ENCODE data around the gene ENO2. TPM values are rescaled to one million over a fixed set of nuclear protein-coding genes. Genes with fewer than 3 reads are reported as not detected.

Gene ENO2
- total and polyA plus RNA-seq, 4 experiments from 2014 or later = 28.4 to 190 (median 111) TPM

GRCh38 chr12:6912164-6912935 is 2.0 kb upstream of the ENO2 start:
- Mint-ChIP-seq H3K27ac (peak overlapping the region; percentile 41 to 96 (median 93)), H3K4me3 (peak overlapping the region in 6 of 8 donors; percentile 24 to 81 (median 70)), H3K36me3 (peaks cover 7 to 18% of the 10 kb centered on the region in 2 donors), H3K27me3 (no peaks in the 10 kb centered on the region), H3K9me3 (peaks cover 0 to 3% (median 0%) of the 10 kb centered on the region in 8 donors), H3K4me1 (peaks cover 10 to 40% (median 26%) of the 10 kb centered on the region in 4 donors)
- ChIA-PET CTCF (ENCODE audit: partially characterized antibody) (interaction anchor here (0.9 to 5.7 kb wide), 10 partner anchors 10 to 196 kb away, joined by 3 to 44 read pairs (median 4); no protein-coding TSS in a partner anchor), POLR2A (ENCODE audit: partially characterized antibody) (interaction anchor here (0.7 to 6.8 kb wide), 10 partner anchors 7 to 106 kb away, joined by 3 to 58 read pairs (median 29); partner anchors contain the start of genes ATN1, C12orf57, LPCAT3 and LRRC23)
- H3K27me3 ChIP-seq (ENCODE audit: insufficient read depth, low read length) = no peaks in the 10 kb centered on the region
- peaks cover 29% of the 10 kb centered on the region for H3K4me1 ChIP-seq (ENCODE audit: insufficient read depth, low read length)
- H3K4me3 ChIP-seq (ENCODE audit: low read length in 2 of 2) = no peak overlapping the region
- intact Hi-C loops (cut with micrococcal nuclease) = no loop called here
- H3K9me3 ChIP-seq (ENCODE audit: control insufficient read depth in 1 of 2, low read length in 2 of 2) = no peaks in the 10 kb centered on the region
- H3K36me3 ChIP-seq (ENCODE audit: insufficient read depth, low read length) = peaks cover 9% of the 10 kb centered on the region
- DNase-seq = no peak
- no peak overlapping the region for H3K27ac ChIP-seq (ENCODE audit: low read depth, low read length)

DNA sequence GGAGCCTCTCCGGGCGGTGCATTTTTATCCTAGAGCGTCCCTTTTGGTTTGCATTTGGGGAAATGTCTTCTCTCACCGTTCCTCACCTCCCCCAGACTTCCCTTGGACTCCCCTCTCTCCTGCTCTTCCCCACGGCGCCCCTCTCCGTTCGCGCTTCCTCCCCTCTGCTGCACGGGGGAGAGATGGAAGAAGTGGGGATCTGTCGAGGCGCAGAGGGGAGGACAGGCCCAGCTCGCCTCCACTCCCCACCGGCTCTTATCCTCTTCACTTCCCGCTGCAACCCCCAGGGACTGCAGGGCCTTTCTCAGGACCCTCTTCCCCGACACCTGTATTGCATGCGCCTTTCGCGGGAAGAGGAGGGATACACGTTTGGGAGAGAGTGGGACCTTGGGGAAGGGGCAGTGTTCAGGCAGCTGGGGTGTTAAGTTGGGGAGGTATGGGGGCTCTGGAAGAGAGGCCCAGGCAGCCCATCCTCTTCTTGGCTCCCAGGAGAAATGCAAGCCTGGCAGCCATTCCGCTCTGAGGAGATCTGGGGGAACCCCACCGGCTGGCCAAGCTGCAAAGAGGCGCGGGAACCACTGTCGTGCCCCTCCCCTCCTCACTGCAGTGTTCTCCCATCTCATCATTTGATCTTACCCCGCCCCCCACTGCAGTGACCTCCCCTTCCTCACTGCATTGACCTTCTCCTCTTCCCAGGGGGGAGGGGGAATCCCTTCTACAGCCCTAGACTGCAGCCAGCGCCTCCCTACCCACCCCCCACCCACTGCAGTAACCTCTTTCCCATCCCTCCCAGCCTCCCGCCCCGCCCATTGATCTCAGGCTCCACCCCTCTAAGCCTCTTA is 788 bp downstream of the ENO2 start:
- Mint-ChIP-seq H3K4me1 (peaks cover 13 to 47% (median 27%) of the 10 kb centered on the region in 4 donors), H3K27me3 (no peaks in the 10 kb centered on the region), H3K36me3 (peaks cover 18 to 35% of the 10 kb centered on the region in 2 donors), H3K4me3 (peak overlapping the region; percentile 90 to 98 (median 96)), H3K27ac (peak overlapping the region; percentile 88 to 98 (median 96)), H3K9me3 (peaks cover 0 to 5% (median 0%) of the 10 kb centered on the region in 8 donors)
- H3K27ac ChIP-seq (ENCODE audit: low read depth, low read length) = peak overlapping the region; percentile 77
- H3K27me3 ChIP-seq (ENCODE audit: insufficient read depth, low read length) = no peaks in the 10 kb centered on the region
- peak overlapping the region; percentile 69 to 76 for H3K4me3 ChIP-seq (ENCODE audit: low read length in 2 of 2)
- POLR2A ChIA-PET (ENCODE audit: partially characterized antibody) = interaction anchor here (0.7 to 6.8 kb wide), 17 partner anchors 10 to 226 kb away, joined by 3 to 58 read pairs (median 14); partner anchors contain the start of genes ATN1, C12orf57, C1RL and CDCA3
- CTCF ChIA-PET (ENCODE audit: partially characterized antibody) = interaction anchor here (1.0 to 5.7 kb wide), 5 partner anchors 8 to 46 kb away, joined by 3 to 44 read pairs (median 4); partner anchors contain the start of gene SPSB2
- no peaks in the 10 kb centered on the region for H3K9me3 ChIP-seq (ENCODE audit: control insufficient read depth in 1 of 2, low read length in 2 of 2)
- peaks cover 29% of the 10 kb centered on the region for H3K4me1 ChIP-seq (ENCODE audit: insufficient read depth, low read length)
- intact Hi-C loops (cut with micrococcal nuclease) = loop anchor here (1.0 kb wide), 5 partner anchors 9 to 42 kb away; partner anchors contain the start of genes C12orf57, LRRC23 and SPSB2
- H3K36me3 ChIP-seq (ENCODE audit: insufficient read depth, low read length) = peaks cover 17% of the 10 kb centered on the region
- peak in 1 of 5 donors; percentile 61 for DNase-seq

GRCh38 chr12:6915789-6916285 is 1.5 kb downstream of the ENO2 start:
- POLR2A ChIA-PET (ENCODE audit: partially characterized antibody) = interaction anchor here (0.7 to 6.8 kb wide), 14 partner anchors 11 to 227 kb away, joined by 3 to 58 read pairs (median 10); partner anchors contain the start of genes ATN1, C12orf57, C1RL and LRRC23
- H3K9me3 ChIP-seq (ENCODE audit: control insufficient read depth in 1 of 2, low read length in 2 of 2) = no peaks in the 10 kb centered on the region
- CTCF ChIA-PET (ENCODE audit: partially characterized antibody) = interaction anchor here (5.7 kb wide), 1 partner anchor 8 kb away, joined by 44 read pairs; no protein-coding TSS in a partner anchor
- intact Hi-C loops (cut with micrococcal nuclease) = no loop called here
- Mint-ChIP-seq H3K36me3 (peaks cover 18 to 35% of the 10 kb centered on the region in 2 donors), H3K4me1 (peaks cover 13 to 47% (median 27%) of the 10 kb centered on the region in 4 donors), H3K27ac (peak overlapping the region; percentile 25 to 97 (median 88)), H3K4me3 (peak overlapping the region; percentile 74 to 98 (median 96)), H3K9me3 (peaks cover 0 to 5% (median 0%) of the 10 kb centered on the region in 8 donors), H3K27me3 (no peaks in the 10 kb centered on the region)
- DNase-seq = no peak
- peaks cover 17% of the 10 kb centered on the region for H3K36me3 ChIP-seq (ENCODE audit: insufficient read depth, low read length)
- peak overlapping the region; percentile 77 for H3K27ac ChIP-seq (ENCODE audit: low read depth, low read length)
- H3K4me1 ChIP-seq (ENCODE audit: insufficient read depth, low read length) = peaks cover 29% of the 10 kb centered on the region
- no peaks in the 10 kb centered on the region for H3K27me3 ChIP-seq (ENCODE audit: insufficient read depth, low read length)
- H3K4me3 ChIP-seq (ENCODE audit: low read length in 2 of 2) = no peak overlapping the region

DNA sequence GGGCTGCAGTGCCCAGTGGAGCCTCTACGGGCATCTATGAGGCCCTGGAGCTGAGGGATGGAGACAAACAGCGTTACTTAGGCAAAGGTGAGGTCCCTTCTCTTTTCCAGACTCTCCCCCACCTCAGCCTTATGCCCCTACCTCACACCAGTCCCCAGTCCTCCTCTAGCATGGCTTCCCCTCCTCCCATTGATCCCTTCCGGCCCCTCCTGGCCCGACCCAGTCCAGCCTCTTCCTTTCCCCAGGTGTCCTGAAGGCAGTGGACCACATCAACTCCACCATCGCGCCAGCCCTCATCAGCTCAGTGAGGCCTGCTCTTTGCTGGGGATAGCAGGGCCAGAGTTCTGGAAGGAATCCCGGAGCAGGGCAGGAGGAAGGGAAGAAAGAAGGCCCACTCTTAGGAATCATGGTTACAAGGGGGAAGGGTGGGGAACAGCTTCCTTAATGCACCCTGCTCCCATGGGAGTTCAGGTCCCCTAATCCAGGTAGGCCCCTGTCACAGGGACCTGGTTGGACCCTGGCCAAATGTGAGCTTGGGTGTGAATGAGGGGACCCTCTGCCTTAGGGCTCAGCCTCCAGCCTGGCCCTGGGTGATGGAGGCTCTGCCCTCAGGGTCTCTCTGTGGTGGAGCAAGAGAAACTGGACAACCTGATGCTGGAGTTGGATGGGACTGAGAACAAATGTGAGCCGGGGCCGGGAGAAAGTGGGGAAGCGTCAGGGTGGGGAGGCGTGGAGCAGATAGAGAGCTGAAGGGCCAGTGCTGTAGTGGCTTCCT is 2.2 kb downstream of the ENO2 start:
- intact Hi-C loops (cut with micrococcal nuclease) = no loop called here
- peaks cover 12 to 47% (median 28%) of the 10 kb centered on the region in 4 donors for H3K4me1 Mint-ChIP-seq
- H3K36me3 Mint-ChIP-seq = peaks cover 20 to 41% of the 10 kb centered on the region in 2 donors
- Histone ChIP-seq H3K27ac (ENCODE audit: low read depth, low read length) (no peak overlapping the region), H3K36me3 (ENCODE audit: insufficient read depth, low read length) (peaks cover 17% of the 10 kb centered on the region), H3K27me3 (ENCODE audit: insufficient read depth, low read length) (no peaks in the 10 kb centered on the region), H3K9me3 (ENCODE audit: control insufficient read depth in 1 of 2, low read length in 2 of 2) (no peaks in the 10 kb centered on the region), H3K4me3 (ENCODE audit: low read length in 2 of 2) (no peak overlapping the region), H3K4me1 (ENCODE audit: insufficient read depth, low read length) (peaks cover 29% of the 10 kb centered on the region)
- DNase-seq = no peak
- H3K27ac Mint-ChIP-seq = peak overlapping the region; percentile 53 to 88 (median 81)
- H3K27me3 Mint-ChIP-seq = no peaks in the 10 kb centered on the region
- ChIA-PET POLR2A (ENCODE audit: partially characterized antibody) (interaction anchor here (0.7 to 6.8 kb wide), 10 partner anchors 10 to 451 kb away, joined by 3 to 58 read pairs (median 4); partner anchors contain the start of genes ATN1, C12orf57, RNU7-1 and SPSB2), CTCF (ENCODE audit: partially characterized antibody) (interaction anchor here (0.9 to 5.7 kb wide), 2 partner anchors 7 to 44 kb away, joined by 4 to 44 read pairs; no protein-coding TSS in a partner anchor)
- peaks cover 0 to 5% (median 0%) of the 10 kb centered on the region in 8 donors for H3K9me3 Mint-ChIP-seq
- H3K4me3 Mint-ChIP-seq = peak overlapping the region in 6 of 8 donors; percentile 34 to 92 (median 72)

DNA sequence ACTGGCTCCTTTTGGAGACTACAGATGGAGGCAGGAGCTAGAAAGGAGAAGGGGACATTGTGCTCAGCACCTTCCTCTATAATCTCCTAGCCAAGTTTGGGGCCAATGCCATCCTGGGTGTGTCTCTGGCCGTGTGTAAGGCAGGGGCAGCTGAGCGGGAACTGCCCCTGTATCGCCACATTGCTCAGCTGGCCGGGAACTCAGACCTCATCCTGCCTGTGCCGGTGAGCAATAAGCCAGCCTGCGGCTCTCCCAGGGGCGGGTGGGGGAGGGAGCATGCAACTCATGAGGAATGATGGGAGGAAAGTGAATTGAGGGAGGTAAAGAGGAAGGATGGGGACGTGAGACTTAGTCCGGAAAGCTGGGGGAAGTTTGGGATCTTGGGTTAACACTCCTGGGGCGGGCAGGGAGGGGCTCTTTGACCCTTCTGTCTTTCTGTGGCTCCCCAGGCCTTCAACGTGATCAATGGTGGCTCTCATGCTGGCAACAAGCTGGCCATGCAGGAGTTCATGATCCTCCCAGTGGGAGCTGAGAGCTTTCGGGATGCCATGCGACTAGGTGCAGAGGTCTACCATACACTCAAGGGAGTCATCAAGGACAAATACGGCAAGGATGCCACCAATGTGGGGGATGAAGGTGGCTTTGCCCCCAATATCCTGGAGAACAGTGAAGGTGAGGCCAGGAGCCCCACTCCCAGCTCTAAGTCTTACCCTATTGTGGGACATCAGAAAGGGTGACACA is 3.3 kb downstream of the ENO2 start:
- peaks cover 12 to 45% (median 26%) of the 10 kb centered on the region in 4 donors for H3K4me1 Mint-ChIP-seq
- peaks cover 22 to 51% of the 10 kb centered on the region in 2 donors for H3K36me3 Mint-ChIP-seq
- no peaks in the 10 kb centered on the region for H3K27me3 Mint-ChIP-seq
- no peak overlapping the region for H3K27ac ChIP-seq (ENCODE audit: low read depth, low read length)
- peaks cover 17% of the 10 kb centered on the region for H3K36me3 ChIP-seq (ENCODE audit: insufficient read depth, low read length)
- H3K4me3 Mint-ChIP-seq = peak overlapping the region in 1 of 8 donors; percentile 1
- peaks cover 29% of the 10 kb centered on the region for H3K4me1 ChIP-seq (ENCODE audit: insufficient read depth, low read length)
- H3K9me3 ChIP-seq (ENCODE audit: control insufficient read depth in 1 of 2, low read length in 2 of 2) = no peaks in the 10 kb centered on the region
- intact Hi-C loops (cut with micrococcal nuclease) = no loop called here
- no peak for DNase-seq
- no peaks in the 10 kb centered on the region for H3K27me3 ChIP-seq (ENCODE audit: insufficient read depth, low read length)
- H3K9me3 Mint-ChIP-seq = peaks cover 0 to 5% (median 0%) of the 10 kb centered on the region in 8 donors
- peak overlapping the region in 3 of 7 donors; percentile 32 to 88 (median 84) for H3K27ac Mint-ChIP-seq
- no peak overlapping the region for H3K4me3 ChIP-seq (ENCODE audit: low read length in 2 of 2)
- ChIA-PET CTCF (ENCODE audit: partially characterized antibody) (interaction anchor here (0.9 to 1.0 kb wide), 2 partner anchors 9 to 45 kb away, joined by 3 to 4 read pairs; no protein-coding TSS in a partner anchor), POLR2A (ENCODE audit: partially characterized antibody) (interaction anchor here (0.7 to 6.8 kb wide), 9 partner anchors 9 to 452 kb away, joined by 3 to 58 read pairs (median 4); partner anchors contain the start of genes ATN1, RNU7-1 and SPSB2)
